GM23338 (cell line): ENCODE data around the gene SPECC1. TPM values are rescaled to one million over a fixed set of nuclear protein-coding genes. Genes with fewer than 3 reads are reported as not detected.
"Not testable (repeated sequence)": the region's sequence is repeated elsewhere in the genome, so short reads cannot be mapped to it uniquely, and the experiment has no call there.

Experiments used
- ATAC-seq: fragments of 200-7000 bp; cut with Tn5 transposase; 3 replicates; pipeline ENCODE4 v1.9.1; 2020
- DNase-seq: peaks from one replicate; pipeline ENCODE4 v3.0.0-alpha.2; 2015; ENCODE audit warnings: low spot score
- H2AFZ ChIP-seq: fragments of 200-600 bp; sonication (generic); 2 replicates; pipeline ENCODE4 v1.8.0; 2016; ENCODE audit warnings: antibody characterized with exemption, mild to moderate bottlenecking, moderate library complexity
- H3F3A ChIP-seq: fragments of 200-600 bp; sonication (generic); replicated peaks from 2 replicates; pipeline ENCODE4 v1.8.0; 2017; ENCODE audit warnings: antibody characterized with exemption, mixed run types, low read depth
- H3K27ac ChIP-seq: fragments of 200-600 bp; sonication (generic); 2 replicates; pipeline ENCODE4 v1.6.1; 2016; ENCODE audit warnings: low read depth
- H3K27me3 ChIP-seq: fragments of 200-600 bp; sonication (generic); 2 replicates; pipeline ENCODE4 v1.8.0; 2016; ENCODE audit warnings: mild to moderate bottlenecking, mixed run types, moderate library complexity; ENCODE audit not compliant: insufficient read depth
- H3K36me3 ChIP-seq: fragments of 200-600 bp; sonication (generic); 2 replicates; pipeline ENCODE4 v1.8.0; 2016; ENCODE audit warnings: mild to moderate bottlenecking; ENCODE audit not compliant: insufficient read depth
- H3K4me1 ChIP-seq: fragments of 200-600 bp; sonication (generic); 2 replicates; pipeline ENCODE4 v1.8.0; 2016; ENCODE audit warnings: mild to moderate bottlenecking, moderate library complexity; ENCODE audit not compliant: insufficient read depth
- H3K4me2 ChIP-seq: fragments of 200-600 bp; sonication (generic); 2 replicates; pipeline ENCODE4 v1.7.1; 2017; ENCODE audit warnings: mixed run types
- H3K4me3 ChIP-seq: fragments of 200-600 bp; sonication (generic); 2 replicates; pipeline ENCODE4 v1.6.1; 2016; ENCODE audit warnings: mixed run types
- H3K79me2 ChIP-seq: fragments of 200-600 bp; sonication (generic); replicated peaks from 2 replicates; pipeline ENCODE4 v1.8.0; 2017; ENCODE audit warnings: mild to moderate bottlenecking; ENCODE audit not compliant: insufficient read depth
- H3K9me2 ChIP-seq: fragments of 200-600 bp; sonication (generic); 2 replicates; pipeline ENCODE4 v1.8.0; 2017; ENCODE audit not compliant: insufficient read depth
- H4K20me1 ChIP-seq: fragments of 200-600 bp; sonication (generic); replicated peaks from 2 replicates; pipeline ENCODE4 v1.8.0; 2017; ENCODE audit warnings: mild to moderate bottlenecking; ENCODE audit not compliant: insufficient read depth
- H3K27ac Mint-ChIP-seq: 2 replicates; pipeline ENCODE4 v1.8.0; 2020; ENCODE audit warnings: inconsistent platforms, mild to moderate bottlenecking, moderate library complexity, mixed read lengths
- H3K27me3 Mint-ChIP-seq: 3 replicates; pipeline ENCODE4 v1.8.0; 2022; ENCODE audit warnings: low read depth, mild to moderate bottlenecking, moderate library complexity, mixed read lengths, inconsistent platforms; ENCODE audit not compliant: insufficient read depth, poor library complexity
- H3K36me3 Mint-ChIP-seq: 3 replicates; pipeline ENCODE4 v1.8.0; 2021; ENCODE audit warnings: low read depth, mild to moderate bottlenecking, inconsistent platforms, moderate library complexity, mixed read lengths
- H3K4me1 Mint-ChIP-seq: 3 replicates; pipeline ENCODE4 v1.8.0; 2020; ENCODE audit warnings: mild to moderate bottlenecking, inconsistent platforms, mixed read lengths
- H3K4me3 Mint-ChIP-seq: 3 replicates; pipeline ENCODE4 v1.8.0; 2021; ENCODE audit warnings: moderate library complexity, mild to moderate bottlenecking, inconsistent platforms, mixed read lengths
- H3K9me3 Mint-ChIP-seq: 3 replicates; pipeline ENCODE4 v1.8.0; 2020; ENCODE audit warnings: moderate library complexity, mild to moderate bottlenecking, inconsistent platforms, mixed read lengths
- CREB1 ChIP-seq: fragments of 250-450 bp; sonication (Bioruptor Pico); IDR thresholded peaks from 2 replicates; pipeline ENCODE4 v1.5.0; 2020; ENCODE audit warnings: low read depth, mild to moderate bottlenecking, moderate library complexity
- EZH2 ChIP-seq: fragments of 200-600 bp; sonication (generic); IDR thresholded peaks from one replicate; pipeline ENCODE4 v1.8.0; 2017; ENCODE audit warnings: antibody characterized with exemption, mild to moderate bottlenecking, low read depth; ENCODE audit not compliant: unreplicated experiment
- EZH2phosphoT487 ChIP-seq: fragments of 200-600 bp; sonication (generic); IDR thresholded peaks from one replicate; pipeline ENCODE4 v1.8.1; 2018; ENCODE audit warnings: antibody characterized with exemption; ENCODE audit not compliant: unreplicated experiment
- JUNB ChIP-seq: IDR thresholded peaks from one replicate; pipeline ENCODE4 v1.6.1; 2016; ENCODE audit warnings: antibody characterized with exemption; ENCODE audit not compliant: unreplicated experiment
- NANOG ChIP-seq: IDR thresholded peaks from 2 replicates; pipeline ENCODE4 v1.6.1; 2016; ENCODE audit warnings: antibody characterized with exemption, borderline replicate concordance
- POLR2AphosphoS5 ChIP-seq: IDR thresholded peaks from 2 replicates; pipeline ENCODE4 v1.6.1; 2016; ENCODE audit warnings: antibody characterized with exemption, low read depth
- STAT1 ChIP-seq: IDR thresholded peaks from one replicate; pipeline ENCODE4 v1.6.1; 2016; ENCODE audit warnings: antibody characterized with exemption; ENCODE audit not compliant: unreplicated experiment
- ZNF114 ChIP-seq: fragments of 250-450 bp; sonication (Bioruptor Pico); IDR thresholded peaks from 2 replicates; pipeline ENCODE4 v1.5.0; 2020; ENCODE audit warnings: mild to moderate bottlenecking, moderate library complexity
- ZNF331 ChIP-seq: fragments of 250-450 bp; sonication (Bioruptor Pico); IDR thresholded peaks from 2 replicates; pipeline ENCODE4 v1.5.0; 2020; ENCODE audit warnings: low read depth, mild to moderate bottlenecking, moderate library complexity
- polyA plus RNA-seq: library from polyadenylated mRNA; unstranded; fragments of >200 nt; fragmentation: Nextera tagmentation; extraction: Ambion mirVana; gene quantifications from 2 replicates; pipeline ENCODE4 v1.2.1, GENCODE V29; 2016
- total RNA-seq: library from RNA; depleted of rRNA; stranded (reverse); fragments of >200 nt; shearing (Covaris generic); gene quantifications from 2 replicates; pipeline ENCODE4 v1.2.3, GENCODE V29; 2014
- TF ChIP-seq, protein P1 (sequence below): IDR thresholded peaks from 2 replicates; pipeline ENCODE4 v1.6.1; 2016; ENCODE audit warnings: antibody characterized with exemption
- TF ChIP-seq, protein P2 (sequence below), 2 experiments: fragments of 200-600 bp in 1 of 2; sonication (generic) in 1 of 2; conservative IDR thresholded peaks; 2 replicates each; pipeline versions ENCODE4 v1.5.1 to v1.6.1; 2016 to 2017; ENCODE audit warnings: antibody characterized with exemption in 2 of 2, low read depth in 2 of 2, mild to moderate bottlenecking in 2 of 2, moderate library complexity in 1 of 2
- TF ChIP-seq, protein P3 (sequence below): IDR thresholded peaks from one replicate; pipeline ENCODE4 v1.6.1; 2018; ENCODE audit warnings: antibody characterized with exemption; ENCODE audit not compliant: unreplicated experiment

Gene SPECC1
- total and polyA plus RNA-seq, 2 experiments from 2014 or later, result 42.6 to 101 TPM

DNA sequence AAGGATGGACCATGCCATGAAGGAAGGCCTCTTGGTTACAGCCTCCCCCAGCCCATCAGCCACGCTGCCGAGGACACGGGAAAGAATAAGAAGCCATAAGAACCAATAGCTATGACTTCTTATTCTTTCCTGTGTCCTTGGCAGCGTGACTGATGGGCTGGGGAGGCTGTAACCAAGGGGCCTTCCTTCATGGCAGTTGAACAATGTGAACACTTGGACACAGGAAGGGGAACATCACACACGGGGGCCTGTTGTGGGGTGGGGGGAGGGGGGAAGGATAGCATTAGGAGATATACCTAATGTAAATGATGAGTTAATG is 253.9 kb downstream of the SPECC1 start:
- H4K20me1 ChIP-seq, result not testable (repeated sequence)

DNA sequence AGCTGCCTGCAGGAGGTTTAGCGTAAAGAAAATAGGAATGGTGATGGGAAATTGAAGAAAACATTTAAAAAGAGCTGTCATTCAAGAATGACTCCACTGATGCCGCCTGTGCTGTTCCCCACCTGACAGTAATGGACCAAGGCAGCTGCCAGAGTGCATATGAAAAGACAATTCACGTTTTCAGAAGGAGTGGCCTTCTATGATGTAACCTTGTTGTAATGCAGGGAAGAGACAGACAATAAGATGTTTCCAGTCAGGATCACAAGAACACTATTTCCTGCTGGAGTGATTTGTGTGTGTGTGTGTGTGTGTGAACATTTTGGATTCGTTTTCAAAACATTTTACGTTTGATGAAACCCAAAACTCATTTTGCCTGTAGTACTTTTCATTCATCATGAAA is 254.4 kb downstream of the SPECC1 start:
- Mint-ChIP-seq H3K9me3 (no peaks in the 10 kb centered on the region), H3K4me3 (no peak overlapping the region), H3K27ac (peak overlapping the region; percentile 77), H3K27me3 (peaks cover 3% of the 10 kb centered on the region), H3K36me3 (peaks cover 56% of the 10 kb centered on the region), H3K4me1 (peaks cover 23% of the 10 kb centered on the region)
- no peaks in the 10 kb centered on the region for H3K9me2 ChIP-seq
- peaks cover 5% of the 10 kb centered on the region; the same call in 1 of the 2 replicates for H3K36me3 ChIP-seq
- H3F3A ChIP-seq, result no peaks in the 10 kb centered on the region
- H3K79me2 ChIP-seq, result peaks cover 16% of the 10 kb centered on the region
- H4K20me1 ChIP-seq, result peaks cover 5% of the 10 kb centered on the region
- peak; percentile 21 for DNase-seq
- H3K27ac ChIP-seq, result peak overlapping the region; percentile 24; the same call in 1 of the 2 replicates
- H3K4me2 ChIP-seq, result no peak overlapping the region
- no peak overlapping the region for H3K4me3 ChIP-seq
- peak; percentile 48; the same call in 1 of the 3 replicates for ATAC-seq
- no peaks in the 10 kb centered on the region for H3K27me3 ChIP-seq
- H3K4me1 ChIP-seq, result peaks cover 18% of the 10 kb centered on the region
- no peak overlapping the region for H2AFZ ChIP-seq
- no peak for TF ChIP-seq EZH2
- no peak for TF ChIP-seq CREB1 (CRISPR knock-in tag)
- TF ChIP-seq, protein P1, sequence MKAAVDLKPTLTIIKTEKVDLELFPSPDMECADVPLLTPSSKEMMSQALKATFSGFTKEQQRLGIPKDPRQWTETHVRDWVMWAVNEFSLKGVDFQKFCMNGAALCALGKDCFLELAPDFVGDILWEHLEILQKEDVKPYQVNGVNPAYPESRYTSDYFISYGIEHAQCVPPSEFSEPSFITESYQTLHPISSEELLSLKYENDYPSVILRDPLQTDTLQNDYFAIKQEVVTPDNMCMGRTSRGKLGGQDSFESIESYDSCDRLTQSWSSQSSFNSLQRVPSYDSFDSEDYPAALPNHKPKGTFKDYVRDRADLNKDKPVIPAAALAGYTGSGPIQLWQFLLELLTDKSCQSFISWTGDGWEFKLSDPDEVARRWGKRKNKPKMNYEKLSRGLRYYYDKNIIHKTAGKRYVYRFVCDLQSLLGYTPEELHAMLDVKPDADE, result no peak
- no peak for TF ChIP-seq ZNF331 (CRISPR knock-in tag)
- no peak for TF ChIP-seq NANOG
- no peak for TF ChIP-seq POLR2AphosphoS5
- TF ChIP-seq, protein P2, sequence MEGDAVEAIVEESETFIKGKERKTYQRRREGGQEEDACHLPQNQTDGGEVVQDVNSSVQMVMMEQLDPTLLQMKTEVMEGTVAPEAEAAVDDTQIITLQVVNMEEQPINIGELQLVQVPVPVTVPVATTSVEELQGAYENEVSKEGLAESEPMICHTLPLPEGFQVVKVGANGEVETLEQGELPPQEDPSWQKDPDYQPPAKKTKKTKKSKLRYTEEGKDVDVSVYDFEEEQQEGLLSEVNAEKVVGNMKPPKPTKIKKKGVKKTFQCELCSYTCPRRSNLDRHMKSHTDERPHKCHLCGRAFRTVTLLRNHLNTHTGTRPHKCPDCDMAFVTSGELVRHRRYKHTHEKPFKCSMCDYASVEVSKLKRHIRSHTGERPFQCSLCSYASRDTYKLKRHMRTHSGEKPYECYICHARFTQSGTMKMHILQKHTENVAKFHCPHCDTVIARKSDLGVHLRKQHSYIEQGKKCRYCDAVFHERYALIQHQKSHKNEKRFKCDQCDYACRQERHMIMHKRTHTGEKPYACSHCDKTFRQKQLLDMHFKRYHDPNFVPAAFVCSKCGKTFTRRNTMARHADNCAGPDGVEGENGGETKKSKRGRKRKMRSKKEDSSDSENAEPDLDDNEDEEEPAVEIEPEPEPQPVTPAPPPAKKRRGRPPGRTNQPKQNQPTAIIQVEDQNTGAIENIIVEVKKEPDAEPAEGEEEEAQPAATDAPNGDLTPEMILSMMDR (conservative IDR thresholded peaks at IDR 0.05; ENCODE audit: low read depth in 2 of 2), result no peak
- no peak for TF ChIP-seq JUNB
- TF ChIP-seq EZH2phosphoT487, result no peak
- TF ChIP-seq, protein P3, sequence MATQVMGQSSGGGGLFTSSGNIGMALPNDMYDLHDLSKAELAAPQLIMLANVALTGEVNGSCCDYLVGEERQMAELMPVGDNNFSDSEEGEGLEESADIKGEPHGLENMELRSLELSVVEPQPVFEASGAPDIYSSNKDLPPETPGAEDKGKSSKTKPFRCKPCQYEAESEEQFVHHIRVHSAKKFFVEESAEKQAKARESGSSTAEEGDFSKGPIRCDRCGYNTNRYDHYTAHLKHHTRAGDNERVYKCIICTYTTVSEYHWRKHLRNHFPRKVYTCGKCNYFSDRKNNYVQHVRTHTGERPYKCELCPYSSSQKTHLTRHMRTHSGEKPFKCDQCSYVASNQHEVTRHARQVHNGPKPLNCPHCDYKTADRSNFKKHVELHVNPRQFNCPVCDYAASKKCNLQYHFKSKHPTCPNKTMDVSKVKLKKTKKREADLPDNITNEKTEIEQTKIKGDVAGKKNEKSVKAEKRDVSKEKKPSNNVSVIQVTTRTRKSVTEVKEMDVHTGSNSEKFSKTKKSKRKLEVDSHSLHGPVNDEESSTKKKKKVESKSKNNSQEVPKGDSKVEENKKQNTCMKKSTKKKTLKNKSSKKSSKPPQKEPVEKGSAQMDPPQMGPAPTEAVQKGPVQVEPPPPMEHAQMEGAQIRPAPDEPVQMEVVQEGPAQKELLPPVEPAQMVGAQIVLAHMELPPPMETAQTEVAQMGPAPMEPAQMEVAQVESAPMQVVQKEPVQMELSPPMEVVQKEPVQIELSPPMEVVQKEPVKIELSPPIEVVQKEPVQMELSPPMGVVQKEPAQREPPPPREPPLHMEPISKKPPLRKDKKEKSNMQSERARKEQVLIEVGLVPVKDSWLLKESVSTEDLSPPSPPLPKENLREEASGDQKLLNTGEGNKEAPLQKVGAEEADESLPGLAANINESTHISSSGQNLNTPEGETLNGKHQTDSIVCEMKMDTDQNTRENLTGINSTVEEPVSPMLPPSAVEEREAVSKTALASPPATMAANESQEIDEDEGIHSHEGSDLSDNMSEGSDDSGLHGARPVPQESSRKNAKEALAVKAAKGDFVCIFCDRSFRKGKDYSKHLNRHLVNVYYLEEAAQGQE, result no peak
- TF ChIP-seq ZNF114, result no peak
- no peak for TF ChIP-seq STAT1

More for the DNA sequence above, 253.9 kb downstream of the SPECC1 start:
- peaks cover 16% of the 10 kb centered on the region for H3K79me2 ChIP-seq
- not testable (repeated sequence) for H3F3A ChIP-seq, H3K27me3 Mint-ChIP-seq, H3K36me3 ChIP-seq, H3K9me2 ChIP-seq, H3K4me3 ChIP-seq, H3K9me3 Mint-ChIP-seq, H3K4me3 Mint-ChIP-seq, H2AFZ ChIP-seq, DNase-seq, H3K27me3 ChIP-seq, ATAC-seq
- peaks cover 18% of the 10 kb centered on the region for H3K4me1 ChIP-seq
- peaks cover 23% of the 10 kb centered on the region for H3K4me1 Mint-ChIP-seq
- 0 out of 2 replicates have a peak overlapping the region, but pooled peaks have one; percentile 22 for H3K27ac ChIP-seq
- peaks cover 62% of the 10 kb centered on the region for H3K36me3 Mint-ChIP-seq
- H3K27ac Mint-ChIP-seq, result peak overlapping the region; percentile 61
- H3K4me2 ChIP-seq, result peak overlapping the region; percentile 57
